Hematopoietic multipotent progenitor cell treated with erythropoietin and hydrocortisone succinate and interleukin-3 and kit ligand, for 17 days (in vitro differentiated cells): ENCODE measurements around the gene SLIT1.

Experiments
- DNase-seq: peaks from one replicate; pipeline ENCODE4 v3.0.0-alpha.2; 2015; ENCODE audit warnings: low spot score

SLIT1 gene

DNA sequence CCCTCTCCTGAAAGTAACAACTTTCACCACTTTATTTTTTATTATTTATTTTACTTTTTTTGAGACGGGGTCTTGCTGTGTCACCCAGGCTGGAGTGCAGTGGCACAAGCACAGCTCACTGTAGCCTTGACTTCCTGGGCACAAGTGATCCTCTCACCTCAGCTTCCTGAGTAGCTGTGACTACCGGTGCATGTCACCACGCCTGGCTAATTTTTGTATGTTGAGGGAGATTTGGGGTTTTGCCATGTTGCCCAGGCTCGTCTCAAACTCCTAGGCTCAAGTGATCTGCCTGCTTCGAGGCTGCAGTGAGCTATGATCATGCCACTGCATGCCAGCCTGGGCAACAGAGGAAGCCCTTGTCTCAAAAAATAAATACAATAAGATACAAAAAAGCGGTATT lies 14.9 kb upstream of the SLIT1 start:
- DNase-seq: no peak

DNA sequence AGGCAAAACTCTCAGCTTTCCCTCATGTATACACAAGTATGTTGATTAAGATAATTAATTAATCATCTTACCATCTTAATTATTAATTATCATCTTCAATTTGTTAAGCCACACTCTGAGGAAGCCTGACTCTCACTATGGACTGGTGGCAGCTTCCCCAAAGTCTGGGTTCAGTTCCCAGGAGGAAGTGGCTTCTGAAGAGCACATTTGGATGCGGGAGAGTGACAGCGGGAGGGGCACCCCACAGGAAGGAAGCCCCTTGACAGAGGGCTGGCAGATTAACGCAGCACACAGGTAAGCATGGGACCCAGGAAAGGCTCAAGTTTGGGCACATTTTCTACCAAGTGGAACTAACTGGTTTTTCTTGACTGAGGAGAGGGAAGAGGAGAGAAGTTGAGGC lies 13.4 kb upstream of the SLIT1 start:
- DNase-seq: no peak

DNA sequence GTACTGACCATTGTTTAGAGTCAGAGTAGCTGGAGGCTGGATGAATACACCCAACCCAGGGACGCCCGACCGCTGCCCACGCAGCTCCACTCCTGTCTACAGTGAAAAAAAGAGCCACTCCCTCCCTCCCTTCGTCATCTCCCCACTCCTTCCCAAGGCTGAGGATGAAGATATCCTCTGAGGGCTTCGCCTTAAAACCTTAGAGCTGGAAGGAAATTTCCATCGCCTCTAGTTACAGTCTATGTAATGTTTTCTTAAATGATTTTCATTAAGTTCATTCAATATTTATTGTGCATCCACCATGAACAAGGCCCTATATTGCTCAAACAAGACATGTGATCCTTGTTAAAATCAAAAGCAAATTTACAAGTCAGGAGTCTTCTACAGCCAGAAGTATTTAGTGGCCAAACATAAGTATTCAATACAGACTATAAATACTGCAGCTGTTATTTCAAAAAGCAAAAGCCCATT lies 11.3 kb upstream of the SLIT1 start:
- DNase-seq: no peak

DNA sequence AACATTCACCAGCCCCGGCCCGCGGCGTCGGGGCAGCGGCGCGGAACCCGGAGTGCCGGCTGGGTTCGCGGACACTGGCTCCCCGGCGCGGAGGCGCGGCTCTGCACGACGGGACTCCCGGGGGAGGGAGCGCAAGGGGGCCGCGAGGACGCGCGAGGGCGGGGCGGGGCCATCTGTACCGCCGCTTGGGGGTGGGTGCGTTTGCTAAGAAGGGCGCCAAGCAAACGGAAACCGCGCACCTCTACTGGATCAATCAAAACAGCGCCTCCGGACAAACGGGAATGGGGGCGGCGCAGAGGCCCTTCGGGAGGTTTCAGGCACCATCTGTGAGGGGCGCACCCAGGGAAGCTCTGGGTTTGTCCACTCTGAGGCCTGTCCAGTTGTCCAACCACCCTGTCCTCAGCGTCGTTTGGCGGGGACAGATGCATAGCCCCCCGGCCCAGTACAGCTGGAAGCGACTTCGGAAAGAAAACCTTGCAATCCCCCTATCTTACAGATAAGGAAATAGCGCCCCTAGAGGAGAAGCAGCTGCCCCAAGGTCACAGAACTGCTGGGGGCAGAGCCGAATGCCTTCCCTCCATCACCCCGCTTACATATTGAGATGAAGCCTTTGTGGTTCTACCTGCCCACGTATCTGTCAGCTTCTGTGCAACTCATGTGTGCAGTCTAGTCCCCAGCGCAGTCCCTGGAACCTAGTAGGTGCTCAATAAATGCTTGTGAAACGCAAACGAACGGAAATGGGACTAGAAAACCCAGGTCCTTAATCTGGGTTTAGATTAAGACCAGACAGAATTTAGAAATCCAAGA lies 10.7 kb upstream of the SLIT1 start:
- peak; percentile 33 for DNase-seq

DNA sequence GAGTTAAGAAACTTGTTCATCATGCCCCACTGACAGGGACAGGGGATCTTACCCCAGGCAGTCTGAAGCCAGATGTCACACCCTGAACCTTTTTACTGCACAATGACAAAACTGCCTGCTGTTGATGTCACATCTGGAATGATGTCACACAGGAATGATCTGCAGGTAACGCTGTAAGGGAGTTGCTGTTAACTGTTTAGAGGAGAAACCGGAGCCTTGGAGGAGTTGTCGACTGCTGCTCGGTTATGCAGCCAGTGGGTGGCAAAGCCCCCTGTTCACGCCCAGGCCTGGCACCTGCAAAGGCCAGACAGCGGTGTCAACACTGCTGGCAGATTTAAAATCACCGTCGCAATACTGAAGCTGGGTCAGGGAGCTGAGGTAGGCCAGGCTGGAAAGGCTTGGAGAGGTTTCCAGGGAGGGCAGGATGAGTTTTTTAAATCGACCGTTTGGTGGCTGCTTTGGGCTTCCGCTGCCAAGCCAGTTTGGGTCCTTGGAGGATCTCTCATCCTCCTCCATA lies 10.0 kb upstream of the SLIT1 start:
- DNase-seq: no peak

DNA sequence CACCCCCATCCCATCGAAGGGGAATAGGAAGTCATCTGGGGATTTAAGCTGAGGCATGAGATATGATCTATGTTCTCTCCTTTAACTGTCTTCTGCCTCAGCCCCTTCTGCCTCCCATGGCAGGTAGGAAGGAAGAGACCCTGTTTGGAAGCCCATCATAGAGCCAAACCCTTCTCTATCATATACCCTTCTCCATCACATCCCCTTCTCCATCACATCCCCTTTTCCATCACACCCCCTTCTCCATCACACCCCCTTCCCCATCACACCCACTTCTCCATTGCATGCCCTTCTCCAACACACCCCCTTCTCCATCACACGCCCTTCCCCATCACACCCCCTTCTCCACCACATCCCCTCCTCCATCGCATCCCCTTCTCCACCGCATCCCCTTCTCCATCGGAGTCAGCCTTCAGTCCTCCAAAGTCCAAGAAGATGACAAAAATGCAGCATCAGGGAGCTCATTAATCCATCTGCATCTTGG lies 7.2 kb upstream of the SLIT1 start:
- DNase-seq: no peak

DNA sequence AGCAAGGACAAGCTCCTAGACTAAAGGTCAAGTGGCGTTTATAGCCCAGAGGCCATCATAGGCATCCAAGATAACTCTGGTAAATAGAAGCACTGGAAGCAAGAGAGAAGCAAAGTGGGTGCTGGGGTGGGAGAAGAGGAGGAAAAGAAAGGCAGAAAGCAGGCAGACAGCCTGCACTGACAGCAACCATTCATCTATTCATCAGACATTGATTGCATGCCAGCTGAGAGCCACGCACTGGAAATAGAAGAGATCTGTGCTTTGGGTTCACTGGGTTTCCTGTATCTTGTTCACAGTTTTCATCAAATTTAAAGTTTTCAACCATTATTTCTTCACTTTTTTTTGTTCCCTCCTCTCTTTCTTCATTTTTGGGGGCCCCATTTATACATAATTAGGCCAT lies 4.7 kb upstream of the SLIT1 start:
- no peak for DNase-seq

DNA sequence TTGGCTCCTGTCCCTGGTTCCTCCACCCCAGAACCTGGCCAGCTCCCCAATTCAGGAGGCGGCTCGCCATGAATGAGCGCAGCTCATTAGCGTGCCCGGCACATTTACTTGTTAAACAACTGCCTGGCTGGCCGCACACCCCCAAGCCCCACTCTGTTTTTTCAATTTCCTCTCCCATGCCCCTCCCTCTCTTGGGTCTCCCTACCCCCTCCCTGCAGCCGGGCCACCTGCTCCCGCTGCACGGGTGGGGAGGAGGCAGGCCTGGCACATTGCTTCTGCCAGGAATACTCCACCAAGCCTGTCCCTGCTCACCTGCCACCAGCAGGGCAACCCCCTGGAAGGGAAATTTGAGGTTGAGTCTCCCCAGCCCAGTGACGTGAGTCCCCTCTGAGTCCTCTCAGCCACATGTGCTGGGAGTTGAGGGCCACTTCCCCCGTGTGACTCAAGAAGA lies 2.5 kb upstream of the SLIT1 start:
- DNase-seq: no peak

DNA sequence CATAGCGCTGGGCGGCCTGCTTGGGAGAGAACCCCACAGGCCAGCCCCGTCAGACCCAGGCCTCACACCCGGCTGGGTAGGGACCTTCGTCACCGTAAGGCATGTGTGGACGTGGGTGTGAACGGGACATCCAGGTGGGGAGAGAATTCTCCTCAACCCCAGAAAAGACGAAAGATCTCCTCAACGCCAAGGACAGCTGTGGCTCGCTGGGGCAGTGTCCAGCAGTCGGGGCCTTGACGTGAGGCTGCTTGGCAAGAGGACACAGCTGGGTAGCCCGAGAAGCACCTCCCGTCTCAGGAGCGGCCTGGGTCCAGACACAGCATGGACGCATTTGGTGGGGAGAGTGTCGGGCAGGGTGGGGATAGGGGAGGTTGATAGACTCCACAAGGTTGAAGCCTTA lies 1.2 kb upstream of the SLIT1 start:
- DNase-seq: no peak

DNA sequence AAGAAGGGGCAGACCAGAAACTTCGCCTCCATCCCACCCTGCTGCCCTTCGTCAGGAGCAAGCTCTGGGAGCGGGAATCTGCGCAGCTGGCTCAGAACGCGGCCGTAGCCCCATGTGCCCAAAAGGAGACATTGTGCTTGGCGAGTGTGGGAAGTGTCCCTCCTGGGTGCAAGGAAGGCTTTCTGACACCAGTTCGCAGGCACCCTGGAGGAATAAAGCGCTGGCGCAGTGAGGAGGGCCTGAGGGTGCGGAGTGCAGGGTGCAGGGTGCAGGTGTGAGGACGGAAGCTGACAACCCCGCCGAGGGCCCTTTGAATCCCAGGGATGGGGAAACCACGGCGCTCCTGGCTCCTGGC lies 811 bp downstream of the SLIT1 start:
- DNase-seq: no peak

DNA sequence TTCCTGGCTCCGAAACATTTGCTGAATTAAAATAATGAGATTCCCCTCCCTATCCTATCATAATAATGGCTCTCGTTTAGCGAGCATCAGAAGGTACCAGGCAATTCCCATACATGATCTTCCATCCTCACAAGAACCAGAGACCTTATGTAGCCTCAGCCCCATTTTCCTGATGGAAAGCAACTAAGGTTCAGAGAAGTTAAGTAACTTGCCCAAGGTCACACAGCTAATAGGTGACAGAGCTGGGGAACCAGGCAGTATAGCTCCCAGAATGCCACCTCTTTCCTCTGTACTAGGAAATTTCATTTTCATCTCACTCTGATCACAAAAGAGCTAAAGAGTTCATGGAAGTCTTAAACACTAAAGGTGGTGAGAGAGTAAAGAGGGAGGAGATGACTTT lies 2.4 kb downstream of the SLIT1 start:
- no peak for DNase-seq

DNA sequence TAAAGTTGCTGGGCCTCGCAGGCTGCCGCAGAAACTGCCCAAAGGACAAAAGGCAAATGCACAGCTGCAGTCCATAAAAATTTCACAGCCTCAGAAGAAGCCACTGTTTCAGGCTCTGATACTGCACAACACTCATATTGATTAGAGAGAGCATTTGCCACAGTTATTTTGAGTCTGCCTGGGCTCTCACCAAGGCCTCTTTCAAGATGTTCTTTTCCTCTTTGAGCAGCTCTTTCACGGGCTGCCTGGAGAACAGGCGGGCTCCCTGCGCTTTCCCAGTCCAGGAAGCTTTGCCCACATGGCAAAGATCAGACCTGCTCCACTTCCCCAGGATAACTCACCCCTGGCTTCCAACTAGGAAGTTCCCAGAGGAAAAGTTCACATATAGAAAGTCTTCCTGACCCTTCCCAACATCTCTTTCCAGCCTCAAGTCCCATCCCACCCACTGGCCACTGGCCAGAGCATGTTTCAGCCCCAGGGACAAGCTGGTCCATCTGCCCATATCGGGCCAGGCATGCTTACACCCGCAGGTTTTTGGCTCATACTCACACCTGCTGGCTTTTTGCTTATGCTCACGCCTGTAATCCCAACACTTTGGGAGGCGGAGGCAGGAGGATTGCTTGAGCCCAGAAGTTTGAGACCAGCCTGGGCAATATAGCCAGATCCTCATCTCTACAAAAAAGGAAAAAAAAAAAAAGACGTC lies 3.3 kb downstream of the SLIT1 start:
- no peak for DNase-seq

DNA sequence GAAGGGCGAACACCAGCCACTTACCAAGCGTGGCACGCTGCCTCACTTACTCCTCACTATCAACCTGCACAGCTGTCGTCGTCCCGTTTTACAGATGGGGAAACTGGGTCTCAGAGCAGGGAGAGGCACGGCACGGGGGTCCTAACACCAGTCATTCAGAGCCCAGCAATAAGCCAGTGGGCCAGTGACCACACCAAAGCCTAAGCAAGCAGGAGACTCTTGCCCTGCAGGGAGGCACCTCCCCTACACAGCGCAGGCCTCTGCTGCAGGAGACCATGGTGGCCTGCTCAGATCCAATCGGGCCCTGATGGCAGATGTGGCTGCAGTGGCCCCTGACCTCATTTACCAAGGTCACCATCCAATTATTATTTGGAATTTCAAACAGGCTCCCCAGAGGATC lies 4.8 kb downstream of the SLIT1 start:
- no peak for DNase-seq

DNA sequence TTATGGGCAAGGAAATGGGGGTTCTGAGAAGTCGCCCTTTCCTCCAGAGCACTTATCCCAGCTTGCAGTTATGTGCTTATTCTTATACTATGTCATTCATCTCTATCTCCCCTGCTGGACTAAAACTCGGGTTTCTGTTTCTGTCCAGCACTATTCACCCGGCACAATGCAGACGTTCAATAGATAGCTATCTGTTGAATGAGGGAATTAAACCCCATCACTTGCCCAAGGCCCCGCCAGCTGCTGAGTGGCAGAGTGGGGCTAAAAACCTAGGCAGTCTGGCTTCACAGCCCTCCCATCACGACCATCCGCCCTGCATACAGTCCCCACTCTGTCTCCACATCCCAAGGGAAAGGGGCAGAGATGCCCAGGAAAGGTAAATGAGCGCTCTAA lies 5.4 kb downstream of the SLIT1 start:
- no peak for DNase-seq

DNA sequence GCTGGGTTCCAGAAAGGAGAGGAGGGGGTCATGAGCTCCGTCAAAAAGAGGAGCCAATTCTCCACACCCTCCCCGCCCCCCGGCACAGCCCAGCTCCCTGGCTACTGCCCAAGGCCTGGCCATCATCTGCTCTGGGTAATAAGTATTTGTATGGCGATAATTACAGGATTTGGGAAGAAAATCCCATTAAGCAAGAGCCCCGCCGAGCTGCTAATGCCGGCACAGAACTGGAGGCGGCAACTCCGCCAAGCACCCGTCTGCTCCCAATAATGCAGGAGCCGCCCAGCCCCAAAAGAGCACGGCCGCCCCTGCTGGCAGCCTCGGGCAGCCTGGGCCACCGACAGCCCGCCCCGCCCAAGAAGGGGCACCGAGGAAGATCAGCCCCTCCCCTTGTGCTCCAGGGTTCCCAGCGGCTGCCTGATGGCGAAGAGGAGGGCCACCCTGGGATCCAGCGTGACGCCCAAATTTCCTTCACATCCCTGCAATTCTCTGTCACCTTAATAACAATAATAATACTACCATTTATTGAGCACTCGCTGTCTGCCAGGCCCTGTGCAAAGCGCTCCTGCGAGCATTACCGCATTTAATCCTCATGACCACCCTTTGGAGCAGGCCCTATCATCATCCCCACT lies 5.9 kb downstream of the SLIT1 start:
- no peak for DNase-seq

DNA sequence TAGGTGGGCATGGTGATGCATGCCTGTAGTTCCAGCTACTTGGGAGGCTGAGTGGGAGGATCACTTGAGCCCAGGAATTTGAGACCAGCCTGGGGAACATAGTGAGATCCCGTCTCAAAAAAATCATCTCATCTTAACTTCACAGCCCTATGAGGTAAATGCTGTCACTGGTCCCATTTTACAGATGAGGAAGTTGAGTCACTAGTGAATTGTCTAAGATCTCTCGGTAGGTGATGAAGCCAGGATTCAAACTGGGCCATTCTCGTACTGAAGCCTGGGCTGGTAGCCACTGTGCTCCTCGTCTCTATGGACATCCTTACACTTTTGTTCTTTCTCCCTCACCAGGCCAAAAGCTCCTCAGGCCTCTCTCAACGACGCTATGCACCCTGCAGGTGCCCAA lies 6.4 kb downstream of the SLIT1 start:
- no peak for DNase-seq

DNA sequence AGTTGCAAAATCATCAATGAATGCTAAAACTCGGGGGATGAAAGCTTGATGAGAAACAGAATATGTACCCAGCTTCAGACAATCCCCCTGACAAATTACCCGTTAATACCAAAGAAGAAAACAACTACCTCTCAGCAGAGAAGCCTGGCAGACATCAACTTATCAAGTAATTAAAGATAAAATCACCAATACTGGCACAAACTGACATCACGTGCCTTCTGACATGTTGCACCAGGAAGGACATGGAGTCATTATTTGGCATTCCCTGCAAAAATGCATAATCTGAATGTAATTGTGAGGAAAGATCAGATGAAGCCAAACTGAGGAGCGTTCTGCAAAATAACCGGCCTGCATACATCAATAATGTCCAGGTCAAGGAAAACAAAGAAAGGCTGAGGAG lies 7.7 kb downstream of the SLIT1 start:
- no peak for DNase-seq

DNA sequence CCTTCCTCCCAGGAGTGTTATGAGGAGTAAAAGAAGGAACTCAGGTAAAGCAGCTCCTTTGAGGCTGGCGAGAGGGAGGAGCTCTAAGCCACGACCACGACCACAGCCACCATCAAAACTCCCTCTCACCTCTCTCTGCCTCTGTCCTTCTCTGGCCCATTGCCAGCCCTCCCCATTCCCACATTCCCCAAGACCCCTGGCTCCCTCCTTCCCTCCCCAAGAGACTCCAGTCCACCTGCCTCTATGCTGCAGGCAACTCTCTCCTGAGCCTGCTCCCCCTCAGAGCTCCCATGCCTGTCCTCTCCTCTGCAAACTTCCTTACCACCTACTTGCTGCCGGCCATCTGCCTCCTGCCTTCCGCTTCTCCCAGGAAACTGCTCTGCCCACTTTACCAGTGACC lies 9.5 kb downstream of the SLIT1 start:
- no peak for DNase-seq

DNA sequence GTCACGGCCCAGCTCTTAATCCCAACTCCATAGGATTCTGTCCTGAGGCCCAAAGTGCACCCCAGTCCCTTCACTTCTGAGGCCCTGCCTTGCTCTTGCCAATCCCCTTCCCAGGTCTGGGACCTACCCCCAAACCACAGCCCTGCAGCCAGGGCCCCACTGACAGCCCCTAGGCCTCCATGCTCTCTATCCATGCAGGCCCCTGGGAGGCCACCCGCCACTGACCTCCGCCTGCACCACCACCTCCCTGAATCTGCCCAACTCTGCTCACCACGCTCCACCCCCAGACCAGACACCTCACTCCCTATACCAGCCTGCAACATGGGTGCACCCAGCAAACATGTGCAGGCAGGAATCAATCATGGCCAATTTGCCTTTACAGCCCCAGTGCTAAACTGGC lies 10.2 kb downstream of the SLIT1 start:
- DNase-seq: no peak

DNA sequence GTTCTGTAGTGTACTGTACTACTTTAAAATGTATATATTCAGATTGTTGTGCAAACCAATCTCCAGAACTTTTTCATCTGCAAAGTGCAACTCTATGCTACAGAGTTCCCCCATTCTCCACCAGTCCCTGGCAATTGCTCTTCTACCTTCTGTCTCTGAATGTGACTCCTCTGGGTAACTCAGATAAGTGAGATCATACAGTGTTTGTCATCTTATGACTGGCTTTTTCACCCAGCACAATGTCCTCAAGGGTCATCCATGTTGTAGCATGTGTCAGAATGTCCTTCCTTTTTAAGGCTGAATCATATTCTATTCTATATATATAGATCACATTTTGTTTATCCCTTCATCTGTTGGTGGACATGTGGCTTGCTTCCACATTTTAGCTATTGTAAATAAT lies 10.8 kb downstream of the SLIT1 start:
- DNase-seq: no peak

DNA sequence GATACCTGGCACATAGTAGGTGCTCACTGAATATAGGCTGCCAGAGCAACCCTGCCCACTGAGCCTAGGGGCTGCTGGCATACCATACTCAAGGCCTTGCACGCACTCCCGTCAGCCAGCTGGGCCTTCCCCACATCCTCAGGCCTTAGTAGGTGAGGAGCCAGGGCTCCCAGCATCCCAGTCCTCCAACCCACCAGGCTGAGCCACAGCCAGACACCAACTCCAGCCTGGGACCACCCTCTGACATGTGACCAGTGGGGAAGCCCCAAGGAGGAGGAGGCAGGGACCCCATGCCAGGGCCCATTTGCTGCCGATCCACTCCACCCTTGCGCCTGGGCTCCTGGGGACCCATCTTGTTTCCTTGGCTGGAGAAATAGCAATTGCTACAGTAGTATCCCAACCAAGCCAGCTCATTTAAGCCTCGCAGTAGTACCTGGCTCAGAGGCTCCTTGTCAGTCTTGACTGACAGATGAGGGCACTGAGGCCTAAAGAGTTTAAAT lies 11.4 kb downstream of the SLIT1 start:
- no peak for DNase-seq

DNA sequence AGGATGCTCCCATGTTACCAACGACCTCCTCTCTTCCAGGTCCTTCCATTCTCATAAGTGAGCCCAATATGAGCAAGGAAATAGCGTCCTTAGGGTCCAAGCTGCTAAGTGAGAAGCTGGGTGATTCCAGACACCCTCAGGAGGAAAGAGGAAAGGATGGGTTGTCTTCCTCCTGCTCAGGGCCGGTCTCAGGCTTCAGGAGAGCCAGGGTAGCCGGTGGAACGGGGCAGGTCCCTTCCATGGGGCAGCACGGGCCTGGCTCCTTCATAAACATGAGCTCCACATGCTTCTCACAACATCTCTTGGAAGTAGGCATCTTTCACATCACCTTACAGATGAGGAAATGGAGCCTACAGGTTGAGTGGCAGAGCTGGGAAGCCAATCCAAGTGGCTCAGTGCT lies 12.7 kb downstream of the SLIT1 start:
- DNase-seq: no peak

DNA sequence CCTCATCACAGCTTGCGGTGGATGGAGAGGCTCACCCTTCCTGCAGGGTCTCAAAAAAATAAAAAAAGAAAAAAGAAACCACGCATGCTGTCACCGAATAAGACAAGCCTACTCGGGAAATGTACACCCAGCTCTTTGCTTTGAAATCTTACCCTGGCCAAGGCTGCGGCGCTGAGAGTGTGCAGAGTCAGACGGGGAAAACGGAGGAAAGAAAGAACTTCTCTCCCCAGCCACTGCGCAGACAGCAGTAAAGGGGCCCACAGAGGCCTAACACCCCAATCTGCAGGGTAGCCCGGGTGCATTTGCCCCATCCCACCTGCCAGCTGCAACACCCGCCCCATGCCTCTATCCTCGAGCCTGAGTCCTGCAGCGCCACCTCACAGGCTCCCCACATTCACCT lies 14.8 kb downstream of the SLIT1 start:
- DNase-seq: no peak
